OCI-LY7 (cell line): ENCODE results near the gene MICALL2. TPM values are rescaled to one million over a fixed set of nuclear protein-coding genes. Genes with fewer than 3 reads are reported as not detected.
A peak's percentile ranks its signal among the peaks of the same experiment; 100 is the strongest.

ENCODE experiments used
- BruUV-seq: library from RNA; stranded (reverse); fragments of 400-500 nt; replicated peaks from 2 replicates; lab custom pipeline; 2021; lab: Mats Ljungman, UMichigan
- CTCF ChIA-PET: fragments of 300-600 bp; sonication (Branson Sonifier 250); formaldehyde crosslinking; loops from one replicate; lab custom pipeline; 2022; ENCODE audit warnings: antibody characterized with exemption; ENCODE audit not compliant: unreplicated experiment; lab: Charles Lee
- POLR2A ChIA-PET: fragments of 300-600 bp; sonication (Branson Sonifier 250); formaldehyde crosslinking; loops from one replicate; lab custom pipeline; 2022; ENCODE audit warnings: antibody characterized with exemption; lab: Charles Lee
- DNase-seq: peaks from one replicate; pipeline ENCODE4 v3.0.0-alpha.2; 2015; ENCODE audit warnings: low spot score
- H2AFZ ChIP-seq: fragments of 200-600 bp; sonication (generic), shearing (Covaris generic); 2 replicates; pipeline ENCODE4 v1.6.1; 2014; ENCODE audit warnings: mild to moderate bottlenecking, antibody characterized with exemption, low read length, moderate library complexity
- H3K27ac ChIP-seq: fragments of 200-600 bp; sonication (generic); 2 replicates; pipeline ENCODE4 v1.5.1; 2014; ENCODE audit warnings: mixed run types, low read depth, mild to moderate bottlenecking, moderate library complexity, low read length, inconsistent platforms; ENCODE audit not compliant: poor library complexity, severe bottlenecking
- H3K36me3 ChIP-seq: fragments of 200-600 bp; sonication (generic); 2 replicates; pipeline ENCODE4 v1.6.1; 2014; ENCODE audit warnings: mild to moderate bottlenecking, antibody characterized with exemption, low read length, moderate library complexity, mixed read lengths; ENCODE audit not compliant: insufficient read depth
- H3K4me1 ChIP-seq: fragments of 200-600 bp; sonication (generic); 2 replicates; pipeline ENCODE4 v1.5.1; 2014; ENCODE audit warnings: mild to moderate bottlenecking, low read length; ENCODE audit not compliant: insufficient read depth, poor library complexity, severe bottlenecking
- H3K4me2 ChIP-seq: fragments of 200-600 bp; sonication (generic); 2 replicates; pipeline ENCODE4 v1.6.1; 2014; ENCODE audit warnings: mild to moderate bottlenecking, low read length
- H3K4me3 ChIP-seq: fragments of 200-600 bp; sonication (generic); 2 replicates; pipeline ENCODE4 v1.5.1; 2014; ENCODE audit warnings: mild to moderate bottlenecking, low read depth, low read length; ENCODE audit not compliant: poor library complexity, severe bottlenecking
- H3K79me2 ChIP-seq: fragments of 200-600 bp; sonication (generic); 2 replicates; pipeline ENCODE4 v1.6.1; 2016; ENCODE audit warnings: low read depth, mild to moderate bottlenecking, low read length, moderate library complexity, mixed read lengths; ENCODE audit not compliant: insufficient read depth
- H3K9me2 ChIP-seq: fragments of 200-600 bp; sonication (generic); 2 replicates; pipeline ENCODE4 v1.6.1; 2016; ENCODE audit warnings: mild to moderate bottlenecking, low read length, mixed read lengths; ENCODE audit not compliant: insufficient read depth
- H3K9me3 ChIP-seq: fragments of 200-600 bp; sonication (generic); 2 replicates; pipeline ENCODE4 v1.6.1; 2014; ENCODE audit warnings: mild to moderate bottlenecking, mixed run types, low read length, mixed read lengths
- H4K20me1 ChIP-seq: fragments of 200-600 bp; sonication (generic); 2 replicates; pipeline ENCODE4 v1.6.1; 2014; ENCODE audit warnings: mild to moderate bottlenecking, antibody characterized with exemption, low read length, moderate library complexity, mixed read lengths; ENCODE audit not compliant: insufficient read depth
- CTCF ChIP-seq: fragments of 200-600 bp; sonication (generic); conservative IDR thresholded peaks from 2 replicates; pipeline ENCODE4 v1.5.1; 2014; ENCODE audit warnings: mild to moderate bottlenecking, antibody characterized with exemption, low read length, moderate library complexity, mixed read lengths
- EZH2phosphoT487 ChIP-seq: fragments of 200-600 bp; sonication (generic); IDR thresholded peaks from 2 replicates; pipeline ENCODE4 v1.6.1; 2018; ENCODE audit warnings: low read depth, borderline replicate concordance, mild to moderate bottlenecking, mixed run types, antibody characterized with exemption, low read length, moderate library complexity, mixed read lengths
- intact Hi-C: fragments of 100-400 bp; cut with micrococcal nuclease; formaldehyde crosslinking; loops from one replicate; pipeline ENCODE4 v1.10.0; 2022; ENCODE audit not compliant: unreplicated experiment
- total RNA-seq, 2 experiments: library from RNA; depleted of rRNA in 1 of 2; stranded (reverse); fragments of >200 nt in 1 of 2; shearing (Covaris generic) in 1 of 2; gene quantifications; 2 replicates each; pipeline ENCODE4 v1.2.3, GENCODE V29; 2014 to 2022

Gene MICALL2
- total RNA-seq, 2 experiments from 2014 or later: 1.4 to 4.5 TPM

- Histone ChIP-seq H3K4me3 (no peak overlapping the region), H3K9me3 (no peaks in the 10 kb centered on the region), H3K36me3 (no peaks in the 10 kb centered on the region), H3K27ac (no peak overlapping the region), H3K9me2 (no peaks in the 10 kb centered on the region), H3K4me1 (no peaks in the 10 kb centered on the region), H4K20me1 (no peaks in the 10 kb centered on the region), H3K4me2 (no peak overlapping the region), H2AFZ (no peak overlapping the region), H3K79me2 (no peaks in the 10 kb centered on the region)
- intact Hi-C loops: no loop called here
- no TSS peak for BruUV-seq
- no peak for TF ChIP-seq CTCF
- no peak for TF ChIP-seq EZH2phosphoT487
- CTCF ChIA-PET: no interaction called here
- DNase-seq: no peak
- POLR2A ChIA-PET: no interaction called here
These were observed 9.3 kb downstream of the MICALL2 start for GRCh38 chr7:1449951-1450350.

DNA sequence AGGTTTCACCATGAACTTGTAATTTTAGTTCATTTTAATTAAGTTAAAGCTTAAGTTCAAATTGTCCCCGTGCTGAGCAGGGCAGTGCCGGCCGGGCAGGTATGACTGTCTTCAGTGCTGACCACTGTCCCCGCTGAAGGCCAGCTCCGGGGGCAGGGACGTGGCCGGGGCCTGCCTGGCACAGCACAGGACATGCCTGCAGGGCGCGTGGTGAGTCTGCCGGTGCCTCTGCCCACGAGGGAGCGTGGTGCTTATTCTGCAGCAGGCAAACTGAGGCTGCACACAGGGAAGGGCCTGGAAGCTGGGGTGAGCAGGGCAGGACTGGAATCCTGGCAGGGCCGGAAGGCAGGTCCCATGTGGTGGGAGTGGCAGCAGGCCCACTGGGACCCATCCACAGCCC is 9.8 kb downstream of the MICALL2 start:
- Histone ChIP-seq H3K4me2 (no peak overlapping the region), H3K9me3 (no peaks in the 10 kb centered on the region), H3K79me2 (no peaks in the 10 kb centered on the region), H2AFZ (no peak overlapping the region), H3K4me1 (no peaks in the 10 kb centered on the region), H3K36me3 (no peaks in the 10 kb centered on the region), H4K20me1 (no peaks in the 10 kb centered on the region), H3K9me2 (no peaks in the 10 kb centered on the region), H3K4me3 (no peak overlapping the region), H3K27ac (no peak overlapping the region)
- CTCF ChIA-PET: no interaction called here
- intact Hi-C loops: no loop called here
- TF ChIP-seq EZH2phosphoT487 (no peak), CTCF (no peak)
- no peak for DNase-seq
- POLR2A ChIA-PET: no interaction called here
- BruUV-seq: no TSS peak

DNA sequence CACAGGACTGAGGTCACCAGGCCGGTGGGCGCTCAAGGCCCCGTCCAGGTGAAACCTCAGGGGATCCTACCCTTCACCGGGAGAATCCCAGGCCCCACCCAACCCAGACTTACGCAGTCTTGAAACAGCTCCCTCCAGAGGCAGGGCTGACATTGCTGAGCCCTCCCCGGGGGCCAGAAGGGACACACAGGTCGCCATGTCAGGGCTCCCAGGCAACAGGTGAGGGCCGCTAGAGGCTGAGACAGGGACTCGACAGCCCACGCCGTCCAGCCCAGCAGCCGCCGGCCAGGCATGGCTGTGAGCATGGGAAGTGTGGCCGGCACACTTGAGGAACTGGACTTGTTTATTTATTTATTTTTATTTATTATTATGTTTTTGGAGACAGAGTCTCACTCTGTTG is 10.3 kb downstream of the MICALL2 start:
- Histone ChIP-seq H3K36me3 (no peaks in the 10 kb centered on the region), H3K4me3 (no peak overlapping the region), H3K9me2 (no peaks in the 10 kb centered on the region), H3K27ac (no peak overlapping the region), H3K9me3 (no peaks in the 10 kb centered on the region), H3K4me1 (no peaks in the 10 kb centered on the region), H3K79me2 (no peaks in the 10 kb centered on the region), H3K4me2 (no peak overlapping the region), H4K20me1 (no peaks in the 10 kb centered on the region), H2AFZ (no peak overlapping the region)
- intact Hi-C loops: no loop called here
- no peak for DNase-seq
- POLR2A ChIA-PET: no interaction called here
- CTCF ChIA-PET: no interaction called here
- TF ChIP-seq EZH2phosphoT487: no peak
- TF ChIP-seq CTCF: peak; percentile 40; the same call in 1 of the 2 replicates
- BruUV-seq: no TSS peak
